ENCODE measurements around the gene HOXC4.

DNA sequence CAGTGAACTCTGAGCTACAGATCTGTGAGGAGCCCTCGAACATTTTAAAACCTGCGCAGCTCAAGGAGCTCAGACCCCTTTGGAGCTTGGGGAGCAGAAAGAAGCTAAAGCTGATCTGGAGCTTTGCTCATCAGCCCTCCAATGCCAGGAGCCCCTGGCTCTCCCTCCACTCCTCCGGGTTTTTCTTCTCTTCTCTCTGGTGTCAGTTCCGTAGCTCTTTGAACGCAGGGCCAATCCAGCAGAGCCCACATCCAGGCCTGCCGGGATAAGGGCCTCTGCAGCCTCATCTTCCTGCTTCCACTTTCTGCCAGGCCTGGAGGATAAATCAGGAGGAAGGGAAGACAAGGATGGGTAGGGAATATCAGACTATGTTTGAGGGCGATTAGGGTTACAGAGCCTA lies 6.0 kb downstream of the HOXC4 start:
- TF ChIP-seq, protein P1, sequence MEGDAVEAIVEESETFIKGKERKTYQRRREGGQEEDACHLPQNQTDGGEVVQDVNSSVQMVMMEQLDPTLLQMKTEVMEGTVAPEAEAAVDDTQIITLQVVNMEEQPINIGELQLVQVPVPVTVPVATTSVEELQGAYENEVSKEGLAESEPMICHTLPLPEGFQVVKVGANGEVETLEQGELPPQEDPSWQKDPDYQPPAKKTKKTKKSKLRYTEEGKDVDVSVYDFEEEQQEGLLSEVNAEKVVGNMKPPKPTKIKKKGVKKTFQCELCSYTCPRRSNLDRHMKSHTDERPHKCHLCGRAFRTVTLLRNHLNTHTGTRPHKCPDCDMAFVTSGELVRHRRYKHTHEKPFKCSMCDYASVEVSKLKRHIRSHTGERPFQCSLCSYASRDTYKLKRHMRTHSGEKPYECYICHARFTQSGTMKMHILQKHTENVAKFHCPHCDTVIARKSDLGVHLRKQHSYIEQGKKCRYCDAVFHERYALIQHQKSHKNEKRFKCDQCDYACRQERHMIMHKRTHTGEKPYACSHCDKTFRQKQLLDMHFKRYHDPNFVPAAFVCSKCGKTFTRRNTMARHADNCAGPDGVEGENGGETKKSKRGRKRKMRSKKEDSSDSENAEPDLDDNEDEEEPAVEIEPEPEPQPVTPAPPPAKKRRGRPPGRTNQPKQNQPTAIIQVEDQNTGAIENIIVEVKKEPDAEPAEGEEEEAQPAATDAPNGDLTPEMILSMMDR (IDR thresholded peaks at IDR 0.05): no peak
- TF ChIP-seq TP53 (CRISPR knock-in tag; IDR thresholded peaks at IDR 0.05) (no peak), RAD21 (conservative IDR thresholded peaks at IDR 0.05 in 1 of 2, IDR thresholded peaks at IDR 0.05 in 1 of 2) (no peak), RFX5 (IDR thresholded peaks at IDR 0.05) (no peak), KDM5A (IDR thresholded peaks at IDR 0.05) (no peak), EP300 (IDR thresholded peaks at IDR 0.05) (no peak), RNF2 (IDR thresholded peaks at IDR 0.05; ENCODE audit: borderline replicate concordance, low read depth) (no peak)
- TF ChIP-seq, protein P2, sequence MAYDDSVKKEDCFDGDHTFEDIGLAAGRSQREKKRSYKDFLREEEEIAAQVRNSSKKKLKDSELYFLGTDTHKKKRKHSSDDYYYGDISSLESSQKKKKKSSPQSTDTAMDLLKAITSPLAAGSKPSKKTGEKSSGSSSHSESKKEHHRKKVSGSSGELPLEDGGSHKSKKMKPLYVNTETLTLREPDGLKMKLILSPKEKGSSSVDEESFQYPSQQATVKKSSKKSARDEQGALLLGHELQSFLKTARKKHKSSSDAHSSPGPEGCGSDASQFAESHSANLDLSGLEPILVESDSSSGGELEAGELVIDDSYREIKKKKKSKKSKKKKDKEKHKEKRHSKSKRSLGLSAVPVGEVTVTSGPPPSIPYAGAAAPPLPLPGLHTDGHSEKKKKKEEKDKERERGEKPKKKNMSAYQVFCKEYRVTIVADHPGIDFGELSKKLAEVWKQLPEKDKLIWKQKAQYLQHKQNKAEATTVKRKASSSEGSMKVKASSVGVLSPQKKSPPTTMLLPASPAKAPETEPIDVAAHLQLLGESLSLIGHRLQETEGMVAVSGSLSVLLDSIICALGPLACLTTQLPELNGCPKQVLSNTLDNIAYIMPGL (CRISPR knock-in tag; IDR thresholded peaks at IDR 0.05; ENCODE audit: borderline replicate concordance): no peak

All from A549 (cell line).